ENCODE data around the gene TCP1.

DNA sequence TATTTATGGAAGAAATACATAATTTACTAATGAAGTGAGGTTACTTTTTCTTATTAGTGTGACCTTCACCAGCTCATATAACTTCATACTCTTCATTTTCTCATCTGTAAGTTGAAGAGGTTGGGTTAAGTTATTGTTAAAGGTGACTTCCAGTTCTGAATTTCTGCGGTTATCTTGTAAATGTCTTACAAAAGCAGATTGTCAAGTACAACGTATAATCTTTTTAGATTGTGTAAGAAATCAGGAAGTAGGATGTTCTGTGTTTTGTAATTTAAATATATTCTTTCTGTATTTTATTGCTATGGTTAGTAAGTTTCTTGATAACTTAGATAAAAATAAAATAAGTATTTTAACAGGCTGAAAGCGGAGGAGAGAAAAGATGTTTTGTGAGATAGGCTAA, 50.1 kb downstream of the TCP1 start:
- TF ChIP-seq, protein P1, sequence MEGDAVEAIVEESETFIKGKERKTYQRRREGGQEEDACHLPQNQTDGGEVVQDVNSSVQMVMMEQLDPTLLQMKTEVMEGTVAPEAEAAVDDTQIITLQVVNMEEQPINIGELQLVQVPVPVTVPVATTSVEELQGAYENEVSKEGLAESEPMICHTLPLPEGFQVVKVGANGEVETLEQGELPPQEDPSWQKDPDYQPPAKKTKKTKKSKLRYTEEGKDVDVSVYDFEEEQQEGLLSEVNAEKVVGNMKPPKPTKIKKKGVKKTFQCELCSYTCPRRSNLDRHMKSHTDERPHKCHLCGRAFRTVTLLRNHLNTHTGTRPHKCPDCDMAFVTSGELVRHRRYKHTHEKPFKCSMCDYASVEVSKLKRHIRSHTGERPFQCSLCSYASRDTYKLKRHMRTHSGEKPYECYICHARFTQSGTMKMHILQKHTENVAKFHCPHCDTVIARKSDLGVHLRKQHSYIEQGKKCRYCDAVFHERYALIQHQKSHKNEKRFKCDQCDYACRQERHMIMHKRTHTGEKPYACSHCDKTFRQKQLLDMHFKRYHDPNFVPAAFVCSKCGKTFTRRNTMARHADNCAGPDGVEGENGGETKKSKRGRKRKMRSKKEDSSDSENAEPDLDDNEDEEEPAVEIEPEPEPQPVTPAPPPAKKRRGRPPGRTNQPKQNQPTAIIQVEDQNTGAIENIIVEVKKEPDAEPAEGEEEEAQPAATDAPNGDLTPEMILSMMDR (IDR thresholded peaks at IDR 0.05): no peak
- TF ChIP-seq EP300 (IDR thresholded peaks at IDR 0.05) (no peak), POLR2A (IDR thresholded peaks at IDR 0.05; ENCODE audit: low read depth) (no peak)
